Right lobe of liver (tissue), 6 donors: ENCODE data around the gene SIK3. TPM values are rescaled to one million over a fixed set of nuclear protein-coding genes. Genes with fewer than 3 reads are reported as not detected.

Source experiments
- ATAC-seq, 4 donors: fragments of 200-7000 bp; cut with Tn5 transposase; one replicate each; pipeline ENCODE4 v1.9.1; 2020; ENCODE audit warnings: mild to moderate bottlenecking in 4 of 4, moderate library complexity in 4 of 4
- DNase-seq, 3 donors: peaks; one replicate each; pipeline ENCODE4 v3.0.0-alpha.2; 2020
- H3K27ac ChIP-seq, 3 donors: fragments of 200-600 bp; one replicate each; pipeline ENCODE4 v1.8.0; 2022
- H3K27me3 ChIP-seq, 2 donors: fragments of 200-600 bp; one replicate each; pipeline ENCODE4 v1.8.0; 2022
- H3K36me3 ChIP-seq, 4 donors: fragments of 200-600 bp; sonication (generic) in 1 of 4; one replicate each; pipeline versions ENCODE4 v1.5.1 to v1.8.0; 2017 to 2022; ENCODE audit warnings: control low read depth in 1 of 4
- H3K4me1 ChIP-seq, 4 donors: fragments of 200-600 bp; sonication (generic) in 1 of 4; one replicate each; pipeline versions ENCODE4 v1.5.1 to v1.8.0; 2017 to 2022; ENCODE audit warnings: control low read depth in 1 of 4
- H3K4me3 ChIP-seq, 3 donors: fragments of 200-600 bp; one replicate each; pipeline ENCODE4 v1.8.0; 2022
- H3K9me3 ChIP-seq, 4 donors: fragments of 200-600 bp; sonication (generic) in 1 of 4; one replicate each; pipeline versions ENCODE4 v1.5.1 to v1.8.0; 2017 to 2022; ENCODE audit warnings: control low read depth in 1 of 4
- POLR2A ChIP-seq: fragments of 450-650 bp; IDR thresholded peaks from one replicate; pipeline ENCODE4 v1.6.1; 2017; ENCODE audit warnings: antibody characterized with exemption, mild to moderate bottlenecking
- WGBS: methylation state at CpG from one replicate; pipeline ENCODE4 v1.1.6; 2018; ENCODE audit warnings: low coverage, low lambda C conversion rate; ENCODE audit not compliant: insufficient coverage; ENCODE audit errors: missing lambda C conversion rate; 5-methylcytosine and 5-hydroxymethylcytosine counted together
- intact Hi-C, 2 donors: fragments of 100-400 bp; cut with DNase I; formaldehyde crosslinking; loops; one replicate each; pipeline versions ENCODE4 v1.11.2 to v1.14.1; 2022
- total RNA-seq, 6 experiments: library from RNA; depleted of rRNA in 2 of 6; stranded (reverse); fragments of >200 nt in 2 of 6; fragmentation: NEBNext Ultra II Directional in 3 of 6; extraction: Animal tissue kit (Norgen Biotek cat#: 25700) in 3 of 6; gene quantifications; one replicate each; pipeline versions ENCODE4 v1.1.0 to v1.2.4, GENCODE V29; 2016 to 2023
- TF ChIP-seq, protein P1 (sequence below), 4 donors: fragments of 200-600 bp in 3 of 4; fragments of 450-650 bp in 1 of 4; IDR thresholded peaks; one replicate each; pipeline versions ENCODE4 v1.5.1 to v1.8.0; 2016 to 2022; ENCODE audit warnings: antibody characterized with exemption in 4 of 4, mild to moderate bottlenecking in 2 of 4
- donor health status: DM: no; HTN: yes; CAD: no.
- donor health status: DM: no; HTN: no; CAD: no.
- donor health status: DM: no; HTN: no; CAD: no.
- donor health status: DM: no; HTN: yes; CAD: no.
- donor health status: DM: no; HTN: yes; CAD: no.

Gene SIK3
- total RNA-seq, 6 experiments from 2014 or later: 22.0 to 35.4 (median 26.8) TPM

DNA sequence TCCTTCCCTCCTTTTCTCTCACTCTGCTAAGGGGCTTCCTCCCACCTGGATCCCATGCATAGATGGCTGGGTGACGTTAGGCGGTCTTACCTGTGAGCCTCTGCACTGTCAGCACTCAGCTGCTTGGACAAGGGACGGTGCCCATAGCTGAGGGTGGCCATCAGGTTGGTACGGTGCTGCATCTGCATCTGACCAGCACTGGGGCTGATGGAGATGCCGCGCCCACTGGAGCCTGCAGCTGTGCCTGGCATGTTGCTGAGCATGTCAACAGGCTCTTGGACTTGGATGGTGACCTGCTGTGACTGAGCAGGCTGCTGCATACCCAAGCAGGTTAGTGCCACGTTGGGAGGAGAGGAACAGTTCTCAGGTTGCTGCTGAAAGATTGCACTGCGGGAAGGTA is 239.1 kb downstream of the SIK3 start:
- Histone ChIP-seq H3K4me3 (no peak overlapping the region), H3K27ac (no peak overlapping the region), H3K4me1 (peaks cover 0 to 16% (median 7%) of the 10 kb centered on the region in 4 donors), H3K9me3 (no peaks in the 10 kb centered on the region), H3K36me3 (peaks cover 0 to 52% (median 8%) of the 10 kb centered on the region in 4 donors), H3K27me3 (no peaks in the 10 kb centered on the region)
- 80% methylated on average over 1 of the region's 8 CpGs for WGBS
- TF ChIP-seq, protein P1, sequence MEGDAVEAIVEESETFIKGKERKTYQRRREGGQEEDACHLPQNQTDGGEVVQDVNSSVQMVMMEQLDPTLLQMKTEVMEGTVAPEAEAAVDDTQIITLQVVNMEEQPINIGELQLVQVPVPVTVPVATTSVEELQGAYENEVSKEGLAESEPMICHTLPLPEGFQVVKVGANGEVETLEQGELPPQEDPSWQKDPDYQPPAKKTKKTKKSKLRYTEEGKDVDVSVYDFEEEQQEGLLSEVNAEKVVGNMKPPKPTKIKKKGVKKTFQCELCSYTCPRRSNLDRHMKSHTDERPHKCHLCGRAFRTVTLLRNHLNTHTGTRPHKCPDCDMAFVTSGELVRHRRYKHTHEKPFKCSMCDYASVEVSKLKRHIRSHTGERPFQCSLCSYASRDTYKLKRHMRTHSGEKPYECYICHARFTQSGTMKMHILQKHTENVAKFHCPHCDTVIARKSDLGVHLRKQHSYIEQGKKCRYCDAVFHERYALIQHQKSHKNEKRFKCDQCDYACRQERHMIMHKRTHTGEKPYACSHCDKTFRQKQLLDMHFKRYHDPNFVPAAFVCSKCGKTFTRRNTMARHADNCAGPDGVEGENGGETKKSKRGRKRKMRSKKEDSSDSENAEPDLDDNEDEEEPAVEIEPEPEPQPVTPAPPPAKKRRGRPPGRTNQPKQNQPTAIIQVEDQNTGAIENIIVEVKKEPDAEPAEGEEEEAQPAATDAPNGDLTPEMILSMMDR (IDR thresholded peaks at IDR 0.05): no peak
- no peak for TF ChIP-seq POLR2A
- ATAC-seq (no peak), DNase-seq (no peak)
- intact Hi-C loops: loop anchor here in 1 of 2 donors (10.0 kb wide), 1 partner anchor 366 kb away; no protein-coding TSS in a partner anchor

DNA sequence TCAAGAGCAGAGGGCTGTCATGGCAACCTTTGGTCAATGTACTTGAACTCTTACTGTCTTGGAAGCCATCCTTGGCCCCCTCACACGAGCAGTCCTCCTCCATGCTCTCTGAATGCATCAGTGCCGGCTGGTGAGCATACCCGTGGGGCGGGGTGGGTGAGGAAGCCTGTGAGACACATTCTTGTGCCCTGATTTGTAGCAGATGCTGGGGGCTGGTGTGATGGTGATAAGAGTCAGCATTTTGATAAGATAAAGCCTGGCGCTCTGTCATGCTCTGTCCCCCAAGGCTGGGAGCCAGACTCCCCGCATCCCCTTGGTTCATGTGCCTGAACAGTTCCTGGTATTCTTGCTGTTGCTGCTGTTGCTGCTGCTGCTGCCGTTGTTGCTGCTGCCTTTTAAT is 240.3 kb downstream of the SIK3 start:
- DNase-seq: no peak
- Histone ChIP-seq H3K27ac (no peak overlapping the region), H3K27me3 (no peaks in the 10 kb centered on the region), H3K4me1 (peaks cover 0 to 20% (median 9%) of the 10 kb centered on the region in 4 donors), H3K9me3 (no peaks in the 10 kb centered on the region), H3K36me3 (peaks cover 0 to 42% (median 1%) of the 10 kb centered on the region in 4 donors), H3K4me3 (no peak overlapping the region)
- no peak for ATAC-seq
- WGBS: 75% methylated on average over 2 of the region's 7 CpGs
- no peak for TF ChIP-seq POLR2A
- TF ChIP-seq, protein P1 (IDR thresholded peaks at IDR 0.05): no peak
- intact Hi-C loops: loop anchor here in 1 of 2 donors (10.0 kb wide), 1 partner anchor 367 kb away; no protein-coding TSS in a partner anchor

DNA sequence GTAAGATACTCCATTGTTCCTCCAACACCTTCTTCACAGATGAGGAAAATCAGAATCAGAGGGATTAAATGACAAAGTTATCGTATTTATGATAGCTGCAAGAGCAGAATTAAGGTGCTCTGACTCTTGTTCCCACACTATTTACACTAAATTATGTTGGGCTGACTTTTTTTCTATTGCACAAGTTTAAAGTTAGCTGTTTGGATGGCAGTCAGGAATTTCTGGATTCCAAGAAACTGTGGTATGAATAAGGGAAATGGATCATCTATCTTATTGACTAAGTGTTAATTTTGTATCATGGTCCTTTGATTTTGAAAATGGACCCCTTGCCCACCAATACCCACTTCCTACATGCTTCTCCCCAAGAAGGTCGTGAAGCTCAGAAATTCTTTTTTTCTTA is 240.9 kb downstream of the SIK3 start:
- DNase-seq: no peak
- peak in 3 of 4 donors; percentile 8 to 36 (median 28) for ATAC-seq
- H3K27ac ChIP-seq: no peak overlapping the region
- 43% methylated on average over 2 of the region's 2 CpGs for WGBS
- H3K4me1 ChIP-seq: peaks cover 0 to 26% (median 12%) of the 10 kb centered on the region in 4 donors
- no peaks in the 10 kb centered on the region for H3K9me3 ChIP-seq
- intact Hi-C loops: loop anchor here in 1 of 2 donors (10.0 kb wide), 1 partner anchor 367 kb away; no protein-coding TSS in a partner anchor
- TF ChIP-seq, protein P1 (IDR thresholded peaks at IDR 0.05): no peak
- no peak for TF ChIP-seq POLR2A
- no peak overlapping the region for H3K4me3 ChIP-seq
- H3K27me3 ChIP-seq: no peaks in the 10 kb centered on the region
- H3K36me3 ChIP-seq: peaks cover 0 to 40% (median 1%) of the 10 kb centered on the region in 4 donors

DNA sequence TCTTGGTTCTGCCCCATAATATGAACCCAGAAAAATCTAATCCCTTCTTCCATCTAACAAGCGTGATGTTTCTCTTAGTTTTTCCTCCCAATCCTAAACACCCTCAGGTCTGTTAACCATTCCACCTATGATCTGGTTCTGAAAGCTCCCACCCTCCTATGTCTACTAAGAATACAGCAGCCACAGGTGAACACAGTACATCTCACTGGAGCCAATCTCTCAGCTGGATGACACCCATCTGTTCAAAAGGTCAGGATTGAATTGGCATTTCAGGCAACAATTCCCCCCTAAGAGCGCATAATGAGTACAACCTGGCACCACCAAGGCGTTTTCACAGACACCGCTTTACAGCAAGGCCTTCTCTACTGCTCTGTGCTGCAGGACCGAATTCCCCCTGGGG is 241.8 kb downstream of the SIK3 start:
- Histone ChIP-seq H3K27me3 (no peaks in the 10 kb centered on the region), H3K4me3 (no peak overlapping the region), H3K27ac (peak overlapping the region in 1 of 3 donors; percentile 27), H3K36me3 (peaks cover 0 to 31% (median 1%) of the 10 kb centered on the region in 4 donors), H3K4me1 (peaks cover 0 to 31% (median 14%) of the 10 kb centered on the region in 4 donors), H3K9me3 (no peaks in the 10 kb centered on the region)
- WGBS: 58% methylated on average over 5 of the region's 5 CpGs
- ATAC-seq (peak in 2 of 4 donors; percentile 54 to 63), DNase-seq (no peak)
- TF ChIP-seq POLR2A: no peak
- TF ChIP-seq, protein P1 (IDR thresholded peaks at IDR 0.05): no peak
- intact Hi-C loops: loop anchor here in 1 of 2 donors (10.0 kb wide), 1 partner anchor 368 kb away; no protein-coding TSS in a partner anchor
